ENCODE results near the gene KCTD14.

DNA sequence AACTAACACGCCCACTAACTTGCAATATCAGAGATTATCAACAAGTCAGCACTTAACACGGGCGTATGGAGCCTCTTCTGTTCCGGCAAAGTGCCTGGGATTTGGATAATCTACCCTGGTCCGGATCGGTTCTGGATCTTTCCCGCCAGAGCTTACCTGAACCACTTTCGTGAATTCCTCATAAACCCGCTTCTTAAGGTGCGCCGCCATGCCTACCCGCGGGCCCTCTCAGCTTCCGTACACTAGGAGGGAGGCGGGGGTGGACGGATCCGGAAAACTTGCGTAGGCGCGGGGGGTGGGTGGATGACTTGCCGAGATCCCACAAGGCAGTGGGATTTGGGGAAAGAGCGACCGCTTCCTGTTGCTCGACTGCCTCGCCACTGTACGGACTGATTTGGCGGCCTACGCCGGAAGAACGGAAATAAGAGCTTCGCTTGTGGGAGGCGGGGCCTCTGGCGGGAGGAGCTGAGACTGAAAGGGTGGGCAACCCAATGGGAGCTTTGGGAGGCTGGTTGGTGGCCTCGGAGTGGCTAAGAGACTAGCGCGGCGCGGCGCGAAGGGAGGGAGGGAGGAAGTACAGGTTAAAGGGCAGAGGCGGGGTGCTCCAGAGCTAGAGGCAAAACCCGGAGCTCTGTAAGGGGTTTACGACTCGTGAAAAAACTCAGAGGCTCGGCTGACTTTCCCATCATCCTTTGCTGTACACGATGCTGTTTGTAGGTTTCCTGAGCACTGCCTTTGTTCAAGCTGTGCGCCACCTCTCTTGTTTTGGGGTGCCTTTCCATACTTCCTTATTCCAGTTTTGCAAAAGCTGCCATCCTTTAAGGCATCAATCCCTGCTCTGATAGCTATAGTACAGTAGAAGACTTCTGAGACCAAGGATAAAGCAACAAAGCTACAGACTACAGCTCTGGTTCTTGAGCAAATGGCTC is 28.4 kb downstream of the KCTD14 start, which contains the start of gene INTS4:
- TF ChIP-seq, protein P1, sequence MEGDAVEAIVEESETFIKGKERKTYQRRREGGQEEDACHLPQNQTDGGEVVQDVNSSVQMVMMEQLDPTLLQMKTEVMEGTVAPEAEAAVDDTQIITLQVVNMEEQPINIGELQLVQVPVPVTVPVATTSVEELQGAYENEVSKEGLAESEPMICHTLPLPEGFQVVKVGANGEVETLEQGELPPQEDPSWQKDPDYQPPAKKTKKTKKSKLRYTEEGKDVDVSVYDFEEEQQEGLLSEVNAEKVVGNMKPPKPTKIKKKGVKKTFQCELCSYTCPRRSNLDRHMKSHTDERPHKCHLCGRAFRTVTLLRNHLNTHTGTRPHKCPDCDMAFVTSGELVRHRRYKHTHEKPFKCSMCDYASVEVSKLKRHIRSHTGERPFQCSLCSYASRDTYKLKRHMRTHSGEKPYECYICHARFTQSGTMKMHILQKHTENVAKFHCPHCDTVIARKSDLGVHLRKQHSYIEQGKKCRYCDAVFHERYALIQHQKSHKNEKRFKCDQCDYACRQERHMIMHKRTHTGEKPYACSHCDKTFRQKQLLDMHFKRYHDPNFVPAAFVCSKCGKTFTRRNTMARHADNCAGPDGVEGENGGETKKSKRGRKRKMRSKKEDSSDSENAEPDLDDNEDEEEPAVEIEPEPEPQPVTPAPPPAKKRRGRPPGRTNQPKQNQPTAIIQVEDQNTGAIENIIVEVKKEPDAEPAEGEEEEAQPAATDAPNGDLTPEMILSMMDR (IDR thresholded peaks at IDR 0.05) = no peak
- no peak for TF ChIP-seq POLR2A (IDR thresholded peaks at IDR 0.05)
